Measurements from ENCODE around the gene KCNG4.

Gene KCNG4

GRCh38 chr16:84182680-84183571, 56.9 kb downstream of the KCNG4 start:
- no peak overlapping the region for H3K4me3 ChIP-seq (replicated peaks; ENCODE audit: low read depth, low read length)
- no peak for TF ChIP-seq CTCF (IDR thresholded peaks at IDR 0.05; ENCODE audit: low read length, missing control alignments)
- no peak for DNase-seq (ENCODE audit: low read depth)

DNA sequence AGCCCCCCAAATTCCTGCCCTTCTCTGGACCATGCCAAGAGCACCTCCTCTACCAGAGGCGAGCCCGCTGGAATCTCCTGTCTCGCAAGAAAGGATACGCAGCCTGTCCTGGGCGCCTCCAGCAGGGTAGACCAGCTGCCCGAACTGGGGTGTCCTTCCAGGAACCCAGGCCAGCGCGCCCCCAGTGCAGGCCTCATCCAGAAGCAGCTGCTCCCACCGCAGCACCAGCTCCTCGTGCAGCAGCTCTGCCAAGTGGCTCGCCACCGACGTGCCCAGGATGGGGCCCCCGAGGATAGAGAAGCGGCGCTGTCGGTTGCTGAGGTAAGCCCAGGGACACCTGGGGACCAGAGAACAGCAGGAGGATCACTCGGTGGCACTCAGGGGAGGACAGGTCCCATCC, 57.7 kb downstream of the KCNG4 start:
- no peak for DNase-seq (ENCODE audit: low read depth)
- no peak for TF ChIP-seq CTCF (IDR thresholded peaks at IDR 0.05; ENCODE audit: low read length, missing control alignments)
- no peak overlapping the region for H3K4me3 ChIP-seq (replicated peaks; ENCODE audit: low read depth, low read length)

GRCh38 chr16:84181144-84181915, 58.5 kb downstream of the KCNG4 start:
- DNase-seq (ENCODE audit: low read depth), result no peak
- no peak for TF ChIP-seq CTCF (IDR thresholded peaks at IDR 0.05; ENCODE audit: low read length, missing control alignments)
- no peak overlapping the region for H3K4me3 ChIP-seq (replicated peaks; ENCODE audit: low read depth, low read length)

DNA sequence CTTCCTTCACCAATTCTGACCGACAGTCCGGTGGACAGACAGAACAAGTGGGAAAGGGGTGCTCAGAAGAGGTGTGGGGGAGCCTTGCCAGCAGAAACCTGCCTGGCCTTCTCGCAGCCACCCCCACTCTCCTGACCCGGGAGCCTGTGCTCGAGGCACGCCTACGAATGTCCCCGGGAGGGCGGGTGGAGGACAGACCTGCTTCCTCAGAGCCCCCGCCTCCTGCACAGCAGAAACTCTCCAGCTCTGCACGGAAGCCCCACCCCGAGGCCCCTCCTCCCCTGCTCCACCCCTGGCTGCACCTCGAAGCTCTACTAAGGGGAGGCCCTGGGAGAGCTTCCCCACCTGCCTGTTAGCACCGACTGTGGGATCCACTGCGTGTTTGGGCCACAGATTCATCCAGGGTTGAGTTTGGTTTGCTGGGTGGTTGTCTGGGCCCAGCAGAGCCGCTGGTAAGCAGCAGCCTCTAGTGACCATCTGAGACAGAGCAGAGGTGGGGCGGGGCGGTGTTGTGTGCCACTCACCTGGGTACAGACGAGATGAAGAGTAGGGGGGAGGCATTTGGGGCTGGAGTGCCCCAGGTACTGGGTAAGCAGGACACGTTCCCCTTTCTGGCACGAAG, 59.2 kb downstream of the KCNG4 start:
- no peak for TF ChIP-seq CTCF (IDR thresholded peaks at IDR 0.05; ENCODE audit: low read length, missing control alignments)
- H3K4me3 ChIP-seq (replicated peaks; ENCODE audit: low read depth, low read length), result no peak overlapping the region
- no peak for DNase-seq (ENCODE audit: low read depth)

- TF ChIP-seq CTCF (IDR thresholded peaks at IDR 0.05; ENCODE audit: low read length, missing control alignments), result no peak
- no peak for DNase-seq (ENCODE audit: low read depth)
- H3K4me3 ChIP-seq (replicated peaks; ENCODE audit: low read depth, low read length), result no peak overlapping the region
These were observed 60.0 kb downstream of the KCNG4 start for GRCh38 chr16:84179612-84180320.

- DNase-seq (ENCODE audit: low read depth), result no peak
- no peak overlapping the region for H3K4me3 ChIP-seq (replicated peaks; ENCODE audit: low read depth, low read length)
- no peak for TF ChIP-seq CTCF (IDR thresholded peaks at IDR 0.05; ENCODE audit: low read length, missing control alignments)
These were observed 60.8 kb downstream of the KCNG4 start for GRCh38 chr16:84178892-84179611.
